SK-N-SH (cell line): ENCODE results near the gene CHAC1. TPM values are rescaled to one million over a fixed set of nuclear protein-coding genes. Genes with fewer than 3 reads are reported as not detected.

Experiments
- CTCF ChIA-PET: fragments of 300-600, 350-600 bp; formaldehyde crosslinking; extraction: SDS; loops from one replicate; lab custom pipeline; 2021; lab: Yijun Ruan, JAX
- POLR2A ChIA-PET: fragments of 350-600 bp; sonication (Branson Sonifier 250); formaldehyde crosslinking; extraction: SDS; loops from one replicate; lab custom pipeline; 2020; ENCODE audit warnings: antibody characterized with exemption, inconsistent platforms; lab: Yijun Ruan, JAX
- DNase-seq: peaks from one replicate; pipeline ENCODE4 v3.0.0; 2012
- H2AFZ ChIP-seq: fragments of 200-600 bp; sonication (generic); 2 replicates; pipeline ENCODE4 v1.8.1; 2016; ENCODE audit warnings: antibody characterized with exemption, mild to moderate bottlenecking, low read depth
- H3F3A ChIP-seq: fragments of 200-600 bp; sonication (generic); replicated peaks from 2 replicates; pipeline ENCODE3; 2016; ENCODE audit warnings: antibody characterized with exemption, mild to moderate bottlenecking; ENCODE audit not compliant: insufficient read depth
- H3K27ac ChIP-seq, 2 experiments: fragments of 200-500 bp in 1 of 2; fragments of 200-600 bp in 1 of 2; sonication (Bioruptor generic) in 1 of 2; sonication (generic), shearing (Covaris generic) in 1 of 2; 2 replicates each; pipeline versions ENCODE4 v1.5.1 to v1.6.1; 2014 to 2016; ENCODE audit warnings: low read depth in 2 of 2, inconsistent platforms in 1 of 2, low read length in 1 of 2, mild to moderate bottlenecking in 1 of 2, mixed read lengths in 1 of 2
- H3K27me3 ChIP-seq: fragments of 200-600 bp; sonication (generic), shearing (Covaris generic); 2 replicates; pipeline ENCODE4 v1.6.1; 2016; ENCODE audit warnings: mixed run types; ENCODE audit not compliant: insufficient read depth
- H3K36me3 ChIP-seq, 2 experiments: fragments of 200-500 bp in 1 of 2; fragments of 200-600 bp in 1 of 2; sonication (Bioruptor generic) in 1 of 2; sonication (generic) in 1 of 2; replicated peaks in 1 of 2; 2 replicates each; pipeline versions ENCODE3 to v1.5.1; 2014 to 2016; ENCODE audit warnings: low read length in 1 of 2, mild to moderate bottlenecking in 1 of 2; ENCODE audit not compliant: insufficient read depth in 2 of 2, control insufficient read depth in 1 of 2
- H3K4me1 ChIP-seq, 2 experiments: fragments of 200-500 bp in 1 of 2; fragments of 200-600 bp in 1 of 2; sonication (Bioruptor generic) in 1 of 2; sonication (generic), shearing (Covaris generic) in 1 of 2; 2 replicates each; pipeline versions ENCODE4 v1.5.1 to v1.6.1; 2014 to 2016; ENCODE audit warnings: low read depth in 1 of 2, low read length in 1 of 2, mixed run types in 1 of 2; ENCODE audit not compliant: insufficient read depth in 2 of 2, control insufficient read depth in 1 of 2
- H3K4me2 ChIP-seq: fragments of 200-600 bp; sonication (generic), shearing (Covaris generic); 2 replicates; pipeline ENCODE4 v1.6.1; 2017; ENCODE audit warnings: mixed run types
- H3K4me3 ChIP-seq, 2 experiments: fragments of 200-500 bp in 1 of 2; fragments of 200-600 bp in 1 of 2; sonication (Bioruptor generic) in 1 of 2; sonication (generic), shearing (Covaris generic) in 1 of 2; 2 replicates each; pipeline versions ENCODE4 v1.5.1 to v1.8.1; 2014 to 2016; ENCODE audit warnings: low read depth in 2 of 2, inconsistent platforms in 1 of 2, low read length in 1 of 2, mild to moderate bottlenecking in 1 of 2, mixed read lengths in 1 of 2, moderate library complexity in 1 of 2
- H3K79me2 ChIP-seq: fragments of 200-600 bp; sonication (generic); 2 replicates; pipeline ENCODE4 v1.8.1; 2017; ENCODE audit warnings: mild to moderate bottlenecking; ENCODE audit not compliant: insufficient read depth
- H3K9ac ChIP-seq: fragments of 200-600 bp; sonication (generic); 2 replicates; pipeline ENCODE4 v1.6.1; 2017; ENCODE audit warnings: mixed run types
- H3K9me2 ChIP-seq: fragments of 200-600 bp; sonication (generic); 2 replicates; pipeline ENCODE4 v1.6.1; 2017; ENCODE audit warnings: mixed run types
- H3K9me3 ChIP-seq: fragments of 200-600 bp; sonication (generic); 2 replicates; pipeline ENCODE4 v1.6.1; 2017; ENCODE audit warnings: mixed run types, mild to moderate bottlenecking, moderate library complexity
- H4K20me1 ChIP-seq: fragments of 200-600 bp; sonication (generic); 2 replicates; pipeline ENCODE4 v1.6.1; 2017; ENCODE audit warnings: mild to moderate bottlenecking, mixed run types; ENCODE audit not compliant: insufficient read depth
- CHD2 ChIP-seq: fragments of 150-350 bp; IDR thresholded peaks from 2 replicates; pipeline ENCODE4 v1.6.1; 2018; ENCODE audit warnings: low read length; ENCODE audit not compliant: partially characterized antibody
- EP300 ChIP-seq, 2 experiments: IDR thresholded peaks; 2 replicates each; pipeline versions ENCODE4 v1.4.0 to v1.6.1; 2012; ENCODE audit warnings: borderline replicate concordance in 1 of 2, low read depth in 1 of 2, low read length in 1 of 2
- FOSL2 ChIP-seq: IDR thresholded peaks from 2 replicates; pipeline ENCODE4 v1.4.0; 2012; ENCODE audit warnings: low read depth, mild to moderate bottlenecking, moderate library complexity, borderline replicate concordance
- FOXM1 ChIP-seq: IDR thresholded peaks from 2 replicates; pipeline ENCODE4 v1.4.0; 2012; ENCODE audit warnings: low read depth, mild to moderate bottlenecking
- GABPA ChIP-seq: IDR thresholded peaks from 2 replicates; pipeline ENCODE4 v1.4.0; 2012; ENCODE audit warnings: low read depth, mild to moderate bottlenecking
- MAX ChIP-seq: IDR thresholded peaks from 2 replicates; pipeline ENCODE4 v1.4.0; 2012; ENCODE audit warnings: low read depth
- MXI1 ChIP-seq: IDR thresholded peaks from 2 replicates; pipeline ENCODE4 v1.6.1; 2012; ENCODE audit warnings: mild to moderate bottlenecking, low read depth, low read length, improper control_type of control experiment
- NFIC ChIP-seq: IDR thresholded peaks from 2 replicates; pipeline ENCODE4 v1.4.0; 2012; ENCODE audit warnings: borderline replicate concordance
- NRF1 ChIP-seq: IDR thresholded peaks from 2 replicates; pipeline ENCODE4 v1.6.1; 2012; ENCODE audit warnings: low read depth, mild to moderate bottlenecking, low read length
- RAD21 ChIP-seq: IDR thresholded peaks from 2 replicates; pipeline ENCODE4 v1.6.1; 2012; ENCODE audit warnings: mild to moderate bottlenecking, low read length
- RFX5 ChIP-seq: IDR thresholded peaks from 2 replicates; pipeline ENCODE4 v1.6.1; 2012; ENCODE audit warnings: mild to moderate bottlenecking, improper control_type of control experiment, low read length
- TAF1 ChIP-seq: IDR thresholded peaks from 2 replicates; pipeline ENCODE4 v1.6.1; 2012; ENCODE audit warnings: low read depth, mild to moderate bottlenecking, low read length, moderate library complexity, borderline replicate concordance
- TCF12 ChIP-seq: IDR thresholded peaks from 2 replicates; pipeline ENCODE4 v1.4.0; 2012
- USF1 ChIP-seq: IDR thresholded peaks from 2 replicates; pipeline ENCODE4 v1.4.0; 2012; ENCODE audit warnings: low read depth, borderline replicate concordance
- YY1 ChIP-seq: IDR thresholded peaks from 2 replicates; pipeline ENCODE4 v1.4.0; 2012; ENCODE audit warnings: low read depth, mild to moderate bottlenecking
- WGBS: methylation state at CpG from one replicate; pipeline ENCODE4 v1.1.6; 2017; ENCODE audit warnings: low lambda C conversion rate; 5-methylcytosine and 5-hydroxymethylcytosine counted together
- polyA plus RNA-seq, 3 experiments: library from polyadenylated mRNA; depleted of rRNA; stranded (reverse); fragments of >200 nt; gene quantifications; 2 replicates each; pipeline ENCODE4 v1.2.3, GENCODE V29; 2012
- TF ChIP-seq, protein P1 (sequence below): IDR thresholded peaks from 2 replicates; pipeline ENCODE4 v1.6.1; 2012; ENCODE audit warnings: mild to moderate bottlenecking, low read depth, low read length, moderate library complexity
- TF ChIP-seq, protein P2 (sequence below): fragments of 150-350 bp; IDR thresholded peaks from 2 replicates; pipeline ENCODE4 v1.6.1; 2017; ENCODE audit warnings: antibody characterized with exemption, low read length, low read depth, borderline replicate concordance
- TF ChIP-seq, protein P3 (sequence below): IDR thresholded peaks from 2 replicates; pipeline ENCODE4 v1.4.0; 2012; ENCODE audit warnings: low read depth, borderline replicate concordance

CHAC1 gene
- polyA plus RNA-seq, 1 of the 3 experiments (the other 2 are of a cell fraction) = 9.3 TPM

DNA sequence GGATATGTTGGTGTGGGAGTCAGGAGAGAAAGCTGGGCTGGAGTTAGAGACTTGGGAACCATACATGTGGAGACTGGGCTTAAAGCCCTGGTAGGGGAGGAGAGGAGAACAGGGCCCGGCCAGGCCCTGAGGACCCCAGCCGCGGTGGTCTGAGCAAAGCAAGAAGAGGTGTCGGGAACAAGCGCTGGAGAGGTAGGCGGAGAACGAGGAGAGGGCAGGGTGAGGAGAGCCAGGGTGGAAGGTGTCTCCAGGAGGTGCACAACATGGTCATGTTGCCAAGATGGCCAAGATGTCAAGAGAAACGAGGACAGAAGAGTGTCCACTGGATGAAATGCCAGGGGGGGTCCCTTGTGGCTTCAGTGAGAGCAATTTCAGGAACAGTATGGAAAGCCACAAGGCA, 5.5 kb downstream of the CHAC1 start:
- H3K4me3 ChIP-seq = no peak overlapping the region
- no peak overlapping the region for H3K4me2 ChIP-seq
- H2AFZ ChIP-seq = no peak overlapping the region
- peaks cover 13 to 44% of the 10 kb centered on the region in 2 experiments; a peak in 3 of 4 replicates for H3K4me1 ChIP-seq
- H3F3A ChIP-seq = no peaks in the 10 kb centered on the region
- peaks cover 21% of the 10 kb centered on the region for H4K20me1 ChIP-seq
- no peak for TF ChIP-seq MAX
- no peak for TF ChIP-seq TCF12
- no peak for TF ChIP-seq NRF1
- TF ChIP-seq, protein P1, sequence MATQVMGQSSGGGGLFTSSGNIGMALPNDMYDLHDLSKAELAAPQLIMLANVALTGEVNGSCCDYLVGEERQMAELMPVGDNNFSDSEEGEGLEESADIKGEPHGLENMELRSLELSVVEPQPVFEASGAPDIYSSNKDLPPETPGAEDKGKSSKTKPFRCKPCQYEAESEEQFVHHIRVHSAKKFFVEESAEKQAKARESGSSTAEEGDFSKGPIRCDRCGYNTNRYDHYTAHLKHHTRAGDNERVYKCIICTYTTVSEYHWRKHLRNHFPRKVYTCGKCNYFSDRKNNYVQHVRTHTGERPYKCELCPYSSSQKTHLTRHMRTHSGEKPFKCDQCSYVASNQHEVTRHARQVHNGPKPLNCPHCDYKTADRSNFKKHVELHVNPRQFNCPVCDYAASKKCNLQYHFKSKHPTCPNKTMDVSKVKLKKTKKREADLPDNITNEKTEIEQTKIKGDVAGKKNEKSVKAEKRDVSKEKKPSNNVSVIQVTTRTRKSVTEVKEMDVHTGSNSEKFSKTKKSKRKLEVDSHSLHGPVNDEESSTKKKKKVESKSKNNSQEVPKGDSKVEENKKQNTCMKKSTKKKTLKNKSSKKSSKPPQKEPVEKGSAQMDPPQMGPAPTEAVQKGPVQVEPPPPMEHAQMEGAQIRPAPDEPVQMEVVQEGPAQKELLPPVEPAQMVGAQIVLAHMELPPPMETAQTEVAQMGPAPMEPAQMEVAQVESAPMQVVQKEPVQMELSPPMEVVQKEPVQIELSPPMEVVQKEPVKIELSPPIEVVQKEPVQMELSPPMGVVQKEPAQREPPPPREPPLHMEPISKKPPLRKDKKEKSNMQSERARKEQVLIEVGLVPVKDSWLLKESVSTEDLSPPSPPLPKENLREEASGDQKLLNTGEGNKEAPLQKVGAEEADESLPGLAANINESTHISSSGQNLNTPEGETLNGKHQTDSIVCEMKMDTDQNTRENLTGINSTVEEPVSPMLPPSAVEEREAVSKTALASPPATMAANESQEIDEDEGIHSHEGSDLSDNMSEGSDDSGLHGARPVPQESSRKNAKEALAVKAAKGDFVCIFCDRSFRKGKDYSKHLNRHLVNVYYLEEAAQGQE = no peak
- TF ChIP-seq, protein P2, sequence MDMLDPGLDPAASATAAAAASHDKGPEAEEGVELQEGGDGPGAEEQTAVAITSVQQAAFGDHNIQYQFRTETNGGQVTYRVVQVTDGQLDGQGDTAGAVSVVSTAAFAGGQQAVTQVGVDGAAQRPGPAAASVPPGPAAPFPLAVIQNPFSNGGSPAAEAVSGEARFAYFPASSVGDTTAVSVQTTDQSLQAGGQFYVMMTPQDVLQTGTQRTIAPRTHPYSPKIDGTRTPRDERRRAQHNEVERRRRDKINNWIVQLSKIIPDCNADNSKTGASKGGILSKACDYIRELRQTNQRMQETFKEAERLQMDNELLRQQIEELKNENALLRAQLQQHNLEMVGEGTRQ = no peak
- TF ChIP-seq CHD2 = no peak
- TF ChIP-seq, all 33 proteins: peak for 0
- CTCF ChIA-PET = interaction anchor here (1.1 to 2.8 kb wide), 3 partner anchors 17 to 55 kb away, joined by 3 to 12 read pairs (median 4); no protein-coding TSS in a partner anchor
- DNase-seq = no peak
- H3K27me3 ChIP-seq = no peaks in the 10 kb centered on the region
- H3K79me2 ChIP-seq = peaks cover 15% of the 10 kb centered on the region
- no peak overlapping the region for H3K27ac ChIP-seq
- POLR2A ChIA-PET = no interaction called here
- no peaks in the 10 kb centered on the region for H3K9me2 ChIP-seq
- no peak overlapping the region for H3K9ac ChIP-seq
- no peaks in the 10 kb centered on the region for H3K9me3 ChIP-seq
- H3K36me3 ChIP-seq = no peaks in the 10 kb centered on the region
- 94% methylated on average over 7 of the region's 8 CpGs for WGBS

DNA sequence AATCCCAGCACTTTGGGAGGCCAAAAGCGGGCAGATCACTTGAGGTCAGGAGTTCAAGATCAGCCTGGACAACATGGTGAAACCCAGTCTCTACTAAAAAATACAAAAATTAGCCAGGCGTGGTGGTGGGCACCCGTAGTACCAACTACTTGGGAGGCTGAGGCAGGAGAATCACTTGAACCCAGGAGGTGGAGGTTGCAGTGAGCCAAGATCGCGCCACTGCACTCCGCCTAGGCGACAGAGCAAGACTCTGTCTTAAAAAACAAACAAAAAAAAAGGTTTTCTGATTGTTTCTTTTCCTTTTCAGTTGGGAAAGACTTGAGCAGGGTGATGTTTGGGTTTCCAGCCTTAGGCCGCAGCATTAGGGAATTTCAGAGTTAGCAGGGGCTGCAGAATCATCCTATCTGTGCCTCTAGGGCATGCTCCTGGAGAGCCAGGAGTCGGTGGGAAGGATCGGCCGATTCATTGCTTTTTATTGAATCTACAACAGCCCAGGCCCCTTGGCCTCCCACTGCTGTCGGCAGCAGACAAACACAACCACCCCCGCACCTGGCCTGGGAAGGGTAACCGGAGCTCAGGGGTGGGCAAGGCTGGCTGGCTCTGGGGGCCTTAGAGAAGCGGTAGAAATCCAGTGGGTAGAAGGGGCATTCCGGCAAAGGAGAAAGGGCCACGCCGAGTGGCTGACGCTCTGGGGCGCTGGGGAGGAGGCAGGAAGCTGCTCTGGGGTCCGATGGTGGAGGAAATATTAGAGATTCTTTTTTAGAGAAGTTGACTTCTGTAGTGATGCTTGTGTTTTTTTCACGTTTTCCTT, 6.3 kb downstream of the CHAC1 start:
- Histone ChIP-seq H3K27me3 (no peaks in the 10 kb centered on the region), H3K9me2 (no peaks in the 10 kb centered on the region), H3K36me3 (no peaks in the 10 kb centered on the region), H4K20me1 (peaks cover 21% of the 10 kb centered on the region), H2AFZ (no peak overlapping the region), H3K27ac (0 out of 4 replicates have a peak overlapping the region, but pooled peaks of 1 of the 2 experiments have one; percentile 20), H3K4me1 (peaks cover 13 to 38% of the 10 kb centered on the region in 2 experiments; a peak in 3 of 4 replicates), H3K9me3 (no peaks in the 10 kb centered on the region), H3K4me2 (no peak overlapping the region), H3K79me2 (peaks cover 7% of the 10 kb centered on the region; the same call in 1 of the 2 replicates), H3F3A (no peaks in the 10 kb centered on the region), H3K4me3 (no peak overlapping the region), H3K9ac (no peak overlapping the region)
- CTCF ChIA-PET = interaction anchor here (1.1 to 3.4 kb wide), 4 partner anchors 17 to 55 kb away, joined by 3 to 12 read pairs (median 8); no protein-coding TSS in a partner anchor
- no peak for DNase-seq
- POLR2A ChIA-PET = no interaction called here
- 83% methylated on average over 22 of the region's 22 CpGs for WGBS
- no peak for TF ChIP-seq NFIC
- no peak for TF ChIP-seq YY1
- TF ChIP-seq FOSL2 = no peak
- no peak for TF ChIP-seq RFX5
- no peak for TF ChIP-seq FOXM1
- TF ChIP-seq TAF1 = no peak
- no peak for TF ChIP-seq EP300 (IDR thresholded peaks at IDR 0.05; ENCODE audit: borderline replicate concordance in 1 of 2, low read depth in 1 of 2, low read length in 1 of 2)
- TF ChIP-seq MXI1 = no peak
- no peak for TF ChIP-seq NRF1
- TF ChIP-seq RAD21 = no peak
- no peak for TF ChIP-seq USF1
- TF ChIP-seq GABPA = no peak
- TF ChIP-seq, protein P3, sequence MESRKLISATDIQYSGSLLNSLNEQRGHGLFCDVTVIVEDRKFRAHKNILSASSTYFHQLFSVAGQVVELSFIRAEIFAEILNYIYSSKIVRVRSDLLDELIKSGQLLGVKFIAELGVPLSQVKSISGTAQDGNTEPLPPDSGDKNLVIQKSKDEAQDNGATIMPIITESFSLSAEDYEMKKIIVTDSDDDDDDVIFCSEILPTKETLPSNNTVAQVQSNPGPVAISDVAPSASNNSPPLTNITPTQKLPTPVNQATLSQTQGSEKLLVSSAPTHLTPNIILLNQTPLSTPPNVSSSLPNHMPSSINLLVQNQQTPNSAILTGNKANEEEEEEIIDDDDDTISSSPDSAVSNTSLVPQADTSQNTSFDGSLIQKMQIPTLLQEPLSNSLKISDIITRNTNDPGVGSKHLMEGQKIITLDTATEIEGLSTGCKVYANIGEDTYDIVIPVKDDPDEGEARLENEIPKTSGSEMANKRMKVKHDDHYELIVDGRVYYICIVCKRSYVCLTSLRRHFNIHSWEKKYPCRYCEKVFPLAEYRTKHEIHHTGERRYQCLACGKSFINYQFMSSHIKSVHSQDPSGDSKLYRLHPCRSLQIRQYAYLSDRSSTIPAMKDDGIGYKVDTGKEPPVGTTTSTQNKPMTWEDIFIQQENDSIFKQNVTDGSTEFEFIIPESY = no peak
